HG02840 (cell line): ENCODE data around the gene ENGASE.

ENCODE experiments used
- ATAC-seq: cut with Tn5 transposase; IDR thresholded peaks from one replicate; pipeline ENCODE4 v1.9.1; 2021; ENCODE audit warnings: mild to moderate bottlenecking, moderate library complexity, moderate number of reproducible peaks; ENCODE audit not compliant: unreplicated experiment, low FRiP score

Gene ENGASE

GRCh38 chr17:79088997-79089328 lies 14.3 kb downstream of the ENGASE start:
- no peak for ATAC-seq

- no peak for ATAC-seq
These were observed 15.3 kb downstream of the ENGASE start for GRCh38 chr17:79089720-79090442.

GRCh38 chr17:79090443-79091225 lies 16.0 kb downstream of the ENGASE start:
- no peak for ATAC-seq

- ATAC-seq, result no peak
These were observed 16.6 kb downstream of the ENGASE start for GRCh38 chr17:79091226-79091670.

GRCh38 chr17:79092567-79092966 lies 17.9 kb downstream of the ENGASE start:
- no peak for ATAC-seq

- no peak for ATAC-seq
These were observed 18.6 kb downstream of the ENGASE start for GRCh38 chr17:79093270-79093669.

- no peak for ATAC-seq
These were observed 19.6 kb downstream of the ENGASE start for GRCh38 chr17:79094261-79094660.

GRCh38 chr17:79095345-79096055 lies 20.9 kb downstream of the ENGASE start:
- ATAC-seq, result no peak

GRCh38 chr17:79096477-79096876 lies 21.9 kb downstream of the ENGASE start:
- ATAC-seq, result no peak

GRCh38 chr17:79097226-79098055 lies 22.8 kb downstream of the ENGASE start:
- no peak for ATAC-seq

GRCh38 chr17:79098282-79098867 lies 23.8 kb downstream of the ENGASE start:
- ATAC-seq, result no peak

- no peak for ATAC-seq
These were observed 25.8 kb downstream of the ENGASE start for GRCh38 chr17:79100405-79100804.

- no peak for ATAC-seq
These were observed 26.6 kb downstream of the ENGASE start for GRCh38 chr17:79101111-79101673.

GRCh38 chr17:79102214-79102613 lies 27.6 kb downstream of the ENGASE start:
- ATAC-seq, result no peak

- ATAC-seq, result no peak
These were observed 30.4 kb downstream of the ENGASE start for GRCh38 chr17:79104898-79105600.

- no peak for ATAC-seq
These were observed 31.3 kb downstream of the ENGASE start for GRCh38 chr17:79105937-79106336.

- ATAC-seq, result no peak
These were observed 32.3 kb downstream of the ENGASE start for GRCh38 chr17:79106958-79107357.

GRCh38 chr17:79107499-79108231 lies 33.0 kb downstream of the ENGASE start:
- ATAC-seq, result no peak
